Karpas-422 (cell line): Measurements from ENCODE around the gene MLC1. TPM values are rescaled to one million over a fixed set of nuclear protein-coding genes. Genes with fewer than 3 reads are reported as not detected.

ENCODE experiments used
- DNase-seq: peaks from one replicate; pipeline ENCODE4 v3.0.0-alpha.2; 2015
- H2AFZ ChIP-seq: fragments of 200-600 bp; sonication (generic); 2 replicates; pipeline ENCODE4 v1.6.1; 2014; ENCODE audit warnings: antibody characterized with exemption, low read length, mixed read lengths
- H3K27ac ChIP-seq: fragments of 200-600 bp; sonication (generic); 2 replicates; pipeline ENCODE4 v1.5.1; 2014; ENCODE audit warnings: mild to moderate bottlenecking, low read length, moderate library complexity
- H3K27me3 ChIP-seq: fragments of 200-600 bp; sonication (generic); 2 replicates; pipeline ENCODE4 v1.6.1; 2014; ENCODE audit warnings: low read length, mixed read lengths
- H3K36me3 ChIP-seq: fragments of 200-600 bp; sonication (generic); 2 replicates; pipeline ENCODE4 v1.6.1; 2014; ENCODE audit warnings: low read length, mixed read lengths; ENCODE audit not compliant: insufficient read depth
- H3K4me1 ChIP-seq: fragments of 200-600 bp; sonication (generic); 2 replicates; pipeline ENCODE4 v1.6.1; 2014; ENCODE audit warnings: mild to moderate bottlenecking, low read length, mixed read lengths
- H3K4me2 ChIP-seq: fragments of 200-600 bp; sonication (generic); 2 replicates; pipeline ENCODE4 v1.6.1; 2014; ENCODE audit warnings: low read length, low read depth, mild to moderate bottlenecking; ENCODE audit not compliant: poor library complexity, severe bottlenecking
- H3K4me3 ChIP-seq: fragments of 200-600 bp; sonication (generic); 2 replicates; pipeline ENCODE4 v1.5.1; 2014; ENCODE audit warnings: mild to moderate bottlenecking, antibody characterized with exemption, low read length, mixed read lengths
- H3K79me2 ChIP-seq: fragments of 200-600 bp; sonication (generic); 2 replicates; pipeline ENCODE4 v1.6.1; 2014; ENCODE audit warnings: mild to moderate bottlenecking, low read length, mixed read lengths
- H3K9ac ChIP-seq: fragments of 200-600 bp; sonication (generic); 2 replicates; pipeline ENCODE4 v1.6.0; 2014; ENCODE audit warnings: low read length
- H3K9me2 ChIP-seq: fragments of 200-600 bp; sonication (generic), shearing (Covaris generic); replicated peaks from 2 replicates; pipeline ENCODE4 v1.6.0; 2014; ENCODE audit warnings: mild to moderate bottlenecking, low read length, moderate library complexity; ENCODE audit not compliant: insufficient read depth
- H3K9me3 ChIP-seq: fragments of 300-700, 200-600 bp; sonication (generic); 2 replicates; pipeline ENCODE4 v1.6.1; 2014; ENCODE audit warnings: low read length, mixed read lengths
- H4K20me1 ChIP-seq: fragments of 200-600 bp; sonication (generic); 2 replicates; pipeline ENCODE4 v1.6.1; 2014; ENCODE audit warnings: mild to moderate bottlenecking, antibody characterized with exemption, low read length, low read depth; ENCODE audit not compliant: insufficient read depth
- total RNA-seq: library from RNA; depleted of rRNA; stranded (reverse); fragments of >200 nt; shearing (Covaris generic); gene quantifications from 2 replicates; pipeline ENCODE4 v1.2.3, GENCODE V29; 2014; ENCODE audit warnings: low replicate concordance

The MLC1 gene
- total RNA-seq, 1 experiment from 2014 or later = not detected

DNA sequence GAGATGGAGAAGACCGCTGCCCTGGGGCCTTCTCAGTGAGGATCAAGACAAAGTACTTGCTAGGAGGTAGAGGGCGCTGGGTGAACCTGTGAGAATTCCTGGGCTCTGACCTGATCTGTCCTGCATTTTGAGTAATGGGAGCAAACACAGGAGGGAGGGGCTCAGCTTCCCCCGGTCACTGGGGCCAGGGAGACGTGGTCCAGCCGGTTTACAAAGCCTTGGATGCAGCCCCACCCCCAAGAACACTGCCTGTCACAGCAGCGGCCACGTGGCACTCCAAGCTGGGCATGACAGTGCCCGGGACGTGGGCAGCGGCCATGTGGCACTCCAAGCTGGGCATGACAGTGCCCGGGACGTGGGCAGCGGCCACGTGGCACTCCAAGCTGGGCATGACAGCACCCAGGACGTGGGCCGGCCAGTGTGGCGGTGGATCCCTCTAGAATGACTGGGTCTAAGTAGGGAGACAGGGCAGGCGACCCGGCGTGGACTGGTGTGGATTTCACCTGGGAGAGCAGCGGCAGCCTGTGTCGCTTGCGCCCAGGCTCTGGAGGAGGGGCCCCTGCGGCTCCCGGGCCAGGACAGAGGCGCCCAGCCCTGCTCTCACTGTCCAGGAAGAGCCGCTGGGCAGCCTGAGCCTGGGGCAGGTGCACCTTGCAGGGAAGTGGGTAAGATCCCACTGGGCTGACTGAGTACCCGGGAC, 24.6 kb downstream of the MLC1 start:
- Histone ChIP-seq H3K9me3 (no peaks in the 10 kb centered on the region), H3K79me2 (no peaks in the 10 kb centered on the region), H3K4me2 (no peak overlapping the region), H2AFZ (no peak overlapping the region), H3K4me3 (no peak overlapping the region), H3K27me3 (no peaks in the 10 kb centered on the region), H3K9me2 (no peaks in the 10 kb centered on the region), H3K9ac (no peak overlapping the region), H3K4me1 (peaks cover 29% of the 10 kb centered on the region), H3K36me3 (no peaks in the 10 kb centered on the region), H3K27ac (no peak overlapping the region), H4K20me1 (no peaks in the 10 kb centered on the region)
- no peak for DNase-seq

DNA sequence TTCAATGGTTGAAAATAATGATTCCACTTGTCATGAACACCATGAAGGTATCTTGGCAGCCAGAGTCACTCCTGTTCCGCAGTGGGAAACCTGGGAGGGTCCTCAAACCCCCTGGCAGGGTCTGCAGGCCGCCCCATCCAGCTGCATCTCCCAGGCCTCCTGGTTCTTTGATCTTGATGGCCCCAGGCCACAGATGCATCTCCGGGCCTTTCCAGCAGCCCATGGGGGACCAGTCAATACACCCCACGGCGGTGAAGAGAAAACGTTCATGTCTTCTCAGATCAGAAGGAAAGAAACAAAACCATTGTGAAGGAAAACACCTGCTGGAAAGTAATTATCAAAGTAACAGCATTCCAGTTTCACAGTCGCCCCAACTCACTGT, 25.4 kb downstream of the MLC1 start:
- no peak overlapping the region for H3K9ac ChIP-seq
- H3K9me3 ChIP-seq = no peaks in the 10 kb centered on the region
- no peaks in the 10 kb centered on the region for H4K20me1 ChIP-seq
- H3K27me3 ChIP-seq = no peaks in the 10 kb centered on the region
- no peaks in the 10 kb centered on the region for H3K9me2 ChIP-seq
- no peaks in the 10 kb centered on the region for H3K79me2 ChIP-seq
- H3K4me2 ChIP-seq = peak overlapping the region; percentile 47
- H3K4me3 ChIP-seq = no peak overlapping the region
- no peaks in the 10 kb centered on the region for H3K36me3 ChIP-seq
- no peak overlapping the region for H3K27ac ChIP-seq
- no peak overlapping the region for H2AFZ ChIP-seq
- no peak for DNase-seq
- H3K4me1 ChIP-seq = peaks cover 29% of the 10 kb centered on the region

DNA sequence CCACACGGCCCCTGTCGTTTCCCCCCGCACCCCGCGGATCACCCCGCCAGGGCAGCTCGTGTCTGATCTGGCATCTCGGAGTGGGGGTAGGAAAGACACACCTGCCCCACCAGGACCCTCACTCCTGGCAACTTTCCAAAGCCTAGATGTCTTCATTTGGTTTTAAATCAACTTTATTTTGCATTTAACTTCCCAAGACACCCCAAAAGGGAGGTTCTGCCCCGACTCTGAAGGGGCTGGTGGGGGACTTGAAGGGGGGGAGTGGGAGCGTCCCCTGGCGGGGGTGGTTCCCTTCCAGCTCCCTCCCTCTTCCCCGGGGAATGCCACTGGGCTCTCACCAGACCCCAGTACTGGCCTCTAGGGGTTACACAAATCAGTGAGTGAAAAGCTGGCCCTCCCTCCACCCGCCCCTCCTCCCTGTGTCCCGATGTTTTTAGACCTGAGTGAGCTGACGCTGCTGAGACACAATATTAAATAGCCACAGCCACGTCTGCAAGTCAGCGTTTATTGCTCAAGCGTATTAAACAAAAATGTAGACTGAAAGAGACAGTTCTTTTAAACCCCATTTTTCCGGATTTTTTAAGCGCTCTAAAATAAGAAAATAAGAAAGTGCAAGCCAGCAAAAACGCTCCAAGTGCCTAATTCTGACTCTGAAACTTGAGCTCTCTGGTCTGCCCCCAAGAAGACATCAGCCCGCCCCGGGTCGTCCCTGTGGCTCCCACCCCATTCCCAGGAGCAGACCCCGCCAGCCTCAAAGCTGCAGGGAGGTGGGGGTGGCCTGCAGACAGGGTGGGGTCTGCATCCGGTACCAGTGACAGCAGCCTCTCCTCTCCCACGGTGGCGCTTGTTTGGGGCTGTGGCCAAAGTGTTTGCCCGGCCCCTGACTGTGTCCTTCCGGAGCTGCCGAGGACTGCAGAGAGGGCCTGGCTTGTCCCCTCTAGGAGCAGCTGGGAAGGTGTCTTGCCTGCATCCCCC, 26.0 kb downstream of the MLC1 start:
- H3K9me2 ChIP-seq = no peaks in the 10 kb centered on the region
- no peak overlapping the region for H3K9ac ChIP-seq
- H3K36me3 ChIP-seq = no peaks in the 10 kb centered on the region
- H3K79me2 ChIP-seq = no peaks in the 10 kb centered on the region
- peak overlapping the region; percentile 47 for H3K4me2 ChIP-seq
- DNase-seq = peak; percentile 75
- H3K27ac ChIP-seq = 0 out of 2 replicates have a peak overlapping the region, but pooled peaks have one; percentile 26
- no peaks in the 10 kb centered on the region for H3K27me3 ChIP-seq
- H3K9me3 ChIP-seq = no peaks in the 10 kb centered on the region
- H3K4me3 ChIP-seq = peak overlapping the region; percentile 34; the same call in 1 of the 2 replicates
- peaks cover 29% of the 10 kb centered on the region for H3K4me1 ChIP-seq
- no peak overlapping the region for H2AFZ ChIP-seq
- H4K20me1 ChIP-seq = no peaks in the 10 kb centered on the region

DNA sequence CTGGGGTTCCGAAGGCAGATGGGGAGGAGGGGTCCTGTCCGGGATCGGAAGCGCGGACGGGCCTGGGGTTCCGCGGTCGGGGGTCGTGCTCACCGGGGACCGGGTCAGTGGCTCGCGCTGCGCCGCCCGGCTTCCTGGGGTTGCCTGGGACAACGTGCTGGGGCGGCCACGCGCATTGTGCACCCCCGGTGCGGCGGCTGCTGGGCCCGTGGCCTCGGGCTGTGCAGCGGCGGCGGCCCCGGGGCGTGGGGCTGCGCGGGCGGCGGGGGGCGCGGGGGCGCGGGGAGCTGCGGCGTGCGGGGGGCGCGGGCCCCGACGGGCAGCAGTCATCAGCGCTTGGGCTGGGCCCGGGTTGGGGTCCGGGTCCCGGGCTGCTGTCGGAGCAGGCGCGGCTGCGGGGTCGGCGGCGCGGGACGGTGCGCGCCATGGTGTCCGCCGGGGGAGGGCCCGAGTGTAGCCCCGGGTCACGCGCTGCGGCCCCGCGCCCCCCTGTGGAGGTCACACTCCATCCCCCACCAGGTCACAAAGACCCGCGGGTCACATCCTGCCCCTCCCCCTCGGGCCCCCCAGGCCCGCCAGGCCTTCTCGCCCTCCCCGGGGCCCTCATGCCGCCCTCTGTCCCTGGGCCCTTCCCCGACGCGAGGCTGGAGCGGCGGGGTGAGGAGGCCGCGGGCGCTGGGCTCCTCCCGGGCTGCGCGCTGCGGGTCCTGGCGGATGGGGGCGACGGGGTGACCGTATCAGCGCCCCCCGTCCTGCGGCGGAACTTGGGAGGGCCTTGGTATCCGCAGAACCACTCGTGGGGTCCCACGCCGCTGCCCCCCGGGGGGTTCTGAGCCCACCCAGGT, 26.9 kb downstream of the MLC1 start, which contains the start of gene TTLL8:
Gene TTLL8 (minus strand): TSS at position 238 of the 845 bp plus-strand sequence.
- H3K9me3 ChIP-seq = no peaks in the 10 kb centered on the region
- no peaks in the 10 kb centered on the region for H4K20me1 ChIP-seq
- no peaks in the 10 kb centered on the region for H3K9me2 ChIP-seq
- H3K79me2 ChIP-seq = no peaks in the 10 kb centered on the region
- no peak within 1 kb of the TSS for H3K9ac ChIP-seq
- H3K4me1 ChIP-seq = peaks cover 29% of the 10 kb centered on the region
- H2AFZ ChIP-seq = no peak within 1 kb of the TSS
- peak within 1 kb of the TSS; percentile 47 for H3K4me2 ChIP-seq
- H3K27me3 ChIP-seq = no peaks in the 10 kb centered on the region
- no peak for DNase-seq
- H3K27ac ChIP-seq = no peak within 1 kb of the TSS
- H3K36me3 ChIP-seq = no peaks in the 10 kb centered on the region
- peak within 1 kb of the TSS; percentile 34; the same call in 1 of the 2 replicates for H3K4me3 ChIP-seq

DNA sequence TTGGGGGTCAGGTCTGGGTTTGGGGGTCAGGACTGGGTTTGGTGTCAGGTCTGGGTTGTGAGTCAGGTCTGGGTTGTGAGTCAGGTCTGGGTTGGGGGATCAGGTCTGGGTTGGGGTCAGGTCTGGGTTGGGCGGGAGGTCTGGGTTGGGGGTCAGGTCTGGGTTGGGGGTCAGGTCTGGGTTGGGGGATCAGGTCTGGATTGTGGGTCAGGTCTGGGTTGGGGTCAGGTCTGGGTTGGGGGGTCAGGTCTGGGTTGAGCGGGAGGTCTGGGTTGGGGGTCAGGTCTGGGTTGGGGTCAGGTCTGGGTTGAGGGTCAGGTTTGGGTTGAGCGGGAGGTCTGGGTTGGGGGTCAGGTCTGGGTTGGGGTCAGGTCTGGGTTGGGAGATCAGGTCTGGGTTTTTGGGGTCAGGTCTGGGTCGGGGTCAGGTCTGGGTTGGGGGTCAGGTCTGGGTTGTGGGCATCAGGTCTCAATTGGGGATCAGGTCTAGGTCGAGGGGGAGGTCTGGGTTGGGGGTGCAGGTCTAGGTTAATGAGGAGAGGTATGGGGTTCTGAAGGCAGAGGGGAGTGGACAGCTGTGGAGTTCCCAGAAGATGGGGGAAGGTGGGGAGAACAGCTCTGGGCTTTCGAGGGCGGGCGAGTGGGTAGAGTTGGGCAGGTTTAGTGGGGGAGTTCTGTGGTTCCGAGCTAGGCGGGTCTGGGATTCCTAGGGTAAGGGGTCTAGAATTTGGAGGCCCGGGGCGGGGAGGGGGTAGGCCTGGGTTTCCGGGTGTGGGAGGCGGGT, 27.8 kb downstream of the MLC1 start:
- H3K4me2 ChIP-seq = no peak overlapping the region
- no peaks in the 10 kb centered on the region for H3K27me3 ChIP-seq
- H3K36me3 ChIP-seq = no peaks in the 10 kb centered on the region
- no peak for DNase-seq
- H3K9me3 ChIP-seq = no peaks in the 10 kb centered on the region
- no peak overlapping the region for H3K27ac ChIP-seq
- H3K4me1 ChIP-seq = peaks cover 29% of the 10 kb centered on the region
- no peaks in the 10 kb centered on the region for H4K20me1 ChIP-seq
- H3K9ac ChIP-seq = no peak overlapping the region
- H3K79me2 ChIP-seq = no peaks in the 10 kb centered on the region
- H3K4me3 ChIP-seq = no peak overlapping the region
- no peaks in the 10 kb centered on the region for H3K9me2 ChIP-seq
- H2AFZ ChIP-seq = no peak overlapping the region

DNA sequence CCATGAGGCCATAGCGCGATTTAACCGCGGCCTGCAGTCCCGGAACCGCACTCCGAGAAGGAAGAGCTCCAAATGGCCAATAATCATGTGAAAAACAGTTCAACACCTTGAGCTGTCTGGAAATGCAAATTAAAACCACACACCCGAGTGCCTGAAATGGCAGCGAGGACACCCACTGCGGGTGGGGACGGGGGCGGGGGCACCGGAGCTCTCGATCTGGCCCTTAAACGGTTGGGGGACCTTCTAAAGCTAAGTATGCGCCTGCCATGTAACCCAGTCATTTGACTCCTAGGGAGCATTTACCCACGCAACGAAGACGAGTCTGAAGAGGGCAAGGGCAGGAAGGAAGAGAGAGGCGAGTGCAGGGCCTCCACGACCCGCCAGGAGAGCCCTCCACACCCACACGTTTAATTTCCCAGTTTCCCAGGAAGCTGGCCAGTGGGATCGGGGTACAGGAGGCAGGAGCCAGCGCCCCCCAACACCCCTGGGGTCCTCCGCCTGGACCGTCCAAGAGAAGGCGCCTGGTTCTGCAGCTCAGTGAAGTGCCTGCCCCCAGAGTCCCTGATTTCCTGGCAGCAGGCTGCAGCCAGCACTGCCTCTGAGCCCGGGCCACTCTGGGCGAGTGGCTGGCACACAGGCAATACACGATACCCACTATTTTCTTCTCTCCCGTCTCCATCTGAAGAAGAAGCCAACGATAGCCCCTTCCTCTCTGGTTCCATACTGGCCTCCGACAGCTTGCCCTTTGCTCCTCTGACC, 28.8 kb downstream of the MLC1 start:
- no peaks in the 10 kb centered on the region for H3K36me3 ChIP-seq
- no peak overlapping the region for H2AFZ ChIP-seq
- H3K4me1 ChIP-seq = peaks cover 29% of the 10 kb centered on the region
- H3K27me3 ChIP-seq = no peaks in the 10 kb centered on the region
- H3K79me2 ChIP-seq = no peaks in the 10 kb centered on the region
- H3K4me3 ChIP-seq = peak overlapping the region; percentile 35; the same call in 1 of the 2 replicates
- H3K9me3 ChIP-seq = no peaks in the 10 kb centered on the region
- peak overlapping the region; percentile 54 for H3K4me2 ChIP-seq
- no peak overlapping the region for H3K27ac ChIP-seq
- no peaks in the 10 kb centered on the region for H4K20me1 ChIP-seq
- H3K9ac ChIP-seq = peak overlapping the region; percentile 42
- peak; percentile 70 for DNase-seq
- no peaks in the 10 kb centered on the region for H3K9me2 ChIP-seq

DNA sequence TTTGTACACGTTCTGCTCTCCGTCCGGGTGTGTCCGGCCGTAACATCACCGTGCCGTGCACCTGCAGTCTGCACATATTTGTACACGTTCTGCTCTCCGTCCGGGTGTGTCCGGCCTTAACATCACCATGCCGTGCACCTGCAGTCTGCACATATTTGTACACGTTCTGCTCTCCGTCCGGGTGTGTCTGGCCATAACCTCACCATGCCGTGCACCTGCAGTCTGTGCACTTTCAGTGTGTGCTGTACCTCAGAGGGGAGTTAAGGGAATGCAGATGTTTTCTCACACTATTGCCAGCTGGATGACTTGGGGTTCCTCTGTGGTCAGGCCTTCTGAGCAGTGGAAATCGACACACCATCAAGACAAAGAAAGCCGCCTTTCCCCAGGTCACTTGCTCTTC, 31.4 kb downstream of the MLC1 start:
- no peaks in the 10 kb centered on the region for H3K36me3 ChIP-seq
- H3K9me2 ChIP-seq = no peaks in the 10 kb centered on the region
- H3K27ac ChIP-seq = no peak overlapping the region
- no peaks in the 10 kb centered on the region for H3K79me2 ChIP-seq
- H3K4me1 ChIP-seq = peaks cover 19% of the 10 kb centered on the region
- no peak overlapping the region for H3K4me2 ChIP-seq
- H3K9me3 ChIP-seq = no peaks in the 10 kb centered on the region
- H3K9ac ChIP-seq = no peak overlapping the region
- no peak for DNase-seq
- H3K4me3 ChIP-seq = no peak overlapping the region
- no peak overlapping the region for H2AFZ ChIP-seq
- H4K20me1 ChIP-seq = no peaks in the 10 kb centered on the region
- H3K27me3 ChIP-seq = no peaks in the 10 kb centered on the region
